GM12878 (cell line): ENCODE data around the gene CLCNKA.

Experiments
- POLR2A ChIP-seq: IDR thresholded peaks from 2 replicates; pipeline ENCODE4 v1.6.1; 2011; ENCODE audit warnings: low read depth, mild to moderate bottlenecking, low read length
- SUZ12 ChIP-seq: fragments of 200-600 bp; sonication (generic); IDR thresholded peaks from one replicate; pipeline ENCODE4 v1.6.1; 2018; ENCODE audit warnings: antibody characterized with exemption, mild to moderate bottlenecking; ENCODE audit not compliant: unreplicated experiment
- TF ChIP-seq, protein P1 (sequence below), 3 experiments: IDR thresholded peaks in 2 of 3; conservative IDR thresholded peaks in 1 of 3; 2 replicates each; pipeline ENCODE4 v1.5.1; 2011; ENCODE audit warnings: low read depth in 3 of 3, low read length in 3 of 3, mild to moderate bottlenecking in 3 of 3, control low read depth in 2 of 3, moderate library complexity in 2 of 3, inconsistent platforms in 1 of 3, mixed read lengths in 1 of 3; ENCODE audit not compliant: control insufficient read depth in 2 of 3, insufficient read depth in 1 of 3; ENCODE audit errors: extremely low read depth in 1 of 3

DNA sequence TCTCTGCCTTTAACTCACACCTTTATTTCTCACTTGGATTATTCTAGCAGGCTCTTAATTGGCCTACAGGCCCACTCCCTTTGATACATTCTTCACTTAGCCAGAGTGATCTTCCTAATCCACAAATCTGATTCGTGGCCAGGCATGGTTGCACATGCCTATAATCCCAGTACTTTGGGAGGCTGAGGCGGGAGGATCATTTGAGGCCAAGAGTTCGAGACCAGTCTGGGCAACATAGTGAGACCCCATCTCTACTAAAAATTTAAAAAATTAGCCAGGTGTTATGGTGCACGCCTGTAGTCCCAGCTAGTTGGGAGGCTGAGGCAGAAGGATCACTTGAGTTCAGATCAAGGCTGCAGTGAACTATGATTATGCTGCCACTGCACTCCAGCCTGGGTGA is 48.1 kb upstream of the CLCNKA start:
- TF ChIP-seq, protein P1, sequence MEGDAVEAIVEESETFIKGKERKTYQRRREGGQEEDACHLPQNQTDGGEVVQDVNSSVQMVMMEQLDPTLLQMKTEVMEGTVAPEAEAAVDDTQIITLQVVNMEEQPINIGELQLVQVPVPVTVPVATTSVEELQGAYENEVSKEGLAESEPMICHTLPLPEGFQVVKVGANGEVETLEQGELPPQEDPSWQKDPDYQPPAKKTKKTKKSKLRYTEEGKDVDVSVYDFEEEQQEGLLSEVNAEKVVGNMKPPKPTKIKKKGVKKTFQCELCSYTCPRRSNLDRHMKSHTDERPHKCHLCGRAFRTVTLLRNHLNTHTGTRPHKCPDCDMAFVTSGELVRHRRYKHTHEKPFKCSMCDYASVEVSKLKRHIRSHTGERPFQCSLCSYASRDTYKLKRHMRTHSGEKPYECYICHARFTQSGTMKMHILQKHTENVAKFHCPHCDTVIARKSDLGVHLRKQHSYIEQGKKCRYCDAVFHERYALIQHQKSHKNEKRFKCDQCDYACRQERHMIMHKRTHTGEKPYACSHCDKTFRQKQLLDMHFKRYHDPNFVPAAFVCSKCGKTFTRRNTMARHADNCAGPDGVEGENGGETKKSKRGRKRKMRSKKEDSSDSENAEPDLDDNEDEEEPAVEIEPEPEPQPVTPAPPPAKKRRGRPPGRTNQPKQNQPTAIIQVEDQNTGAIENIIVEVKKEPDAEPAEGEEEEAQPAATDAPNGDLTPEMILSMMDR (IDR thresholded peaks at IDR 0.05 in 2 of 3, conservative IDR thresholded peaks at IDR 0.05 in 1 of 3; ENCODE audit: control insufficient read depth in 2 of 3, extremely low read depth in 1 of 3, insufficient read depth in 1 of 3, low read depth in 3 of 3, low read length in 3 of 3): no peak
- TF ChIP-seq POLR2A (no peak), SUZ12 (no peak)
